ENCODE measurements around the gene NR6A1.
A peak's percentile ranks its signal among the peaks of the same experiment; 100 is the strongest.

NR6A1 gene

GRCh38 chr9:124624735-124624992 lies 146.4 kb downstream of the NR6A1 start:
- peaks cover 5% of the 10 kb centered on the region for H3K4me1 Mint-ChIP-seq
- H3K27me3 Mint-ChIP-seq (ENCODE audit: low read depth) = no peaks in the 10 kb centered on the region
- no peaks in the 10 kb centered on the region for H3K36me3 Mint-ChIP-seq (ENCODE audit: low read depth)
- TF ChIP-seq CTCF (IDR thresholded peaks at IDR 0.05; ENCODE audit: unreplicated experiment in 3 of 3) = no peak
- H3K9me3 Mint-ChIP-seq = no peaks in the 10 kb centered on the region
- no peak overlapping the region for H3K4me3 Mint-ChIP-seq
- H3K27ac Mint-ChIP-seq = no peak overlapping the region

- Mint-ChIP-seq H3K4me3 (no peak overlapping the region), H3K36me3 (ENCODE audit: low read depth) (no peaks in the 10 kb centered on the region), H3K27me3 (ENCODE audit: low read depth) (no peaks in the 10 kb centered on the region), H3K27ac (no peak overlapping the region), H3K9me3 (no peaks in the 10 kb centered on the region), H3K4me1 (peaks cover 5% of the 10 kb centered on the region)
- no peak for TF ChIP-seq CTCF (IDR thresholded peaks at IDR 0.05; ENCODE audit: unreplicated experiment in 3 of 3)
Observed at GRCh38 chr9:124623966-124624734, 147.0 kb downstream of the NR6A1 start.

- H3K27ac Mint-ChIP-seq = no peak overlapping the region
- H3K27me3 Mint-ChIP-seq (ENCODE audit: low read depth) = no peaks in the 10 kb centered on the region
- no peak for TF ChIP-seq CTCF (IDR thresholded peaks at IDR 0.05; ENCODE audit: unreplicated experiment in 3 of 3)
- H3K4me1 Mint-ChIP-seq = peaks cover 10% of the 10 kb centered on the region
- H3K4me3 Mint-ChIP-seq = no peak overlapping the region
- H3K36me3 Mint-ChIP-seq (ENCODE audit: low read depth) = no peaks in the 10 kb centered on the region
- H3K9me3 Mint-ChIP-seq = no peaks in the 10 kb centered on the region
Observed at GRCh38 chr9:124622882-124623281, 148.2 kb downstream of the NR6A1 start.

GRCh38 chr9:124621371-124622328 lies 149.5 kb downstream of the NR6A1 start:
- Mint-ChIP-seq H3K27me3 (ENCODE audit: low read depth) (no peaks in the 10 kb centered on the region), H3K9me3 (no peaks in the 10 kb centered on the region), H3K27ac (peak overlapping the region in 1 of 3 experiments; percentile 34), H3K4me1 (peaks cover 14% of the 10 kb centered on the region), H3K36me3 (ENCODE audit: low read depth) (no peaks in the 10 kb centered on the region), H3K4me3 (no peak overlapping the region)
- TF ChIP-seq CTCF (IDR thresholded peaks at IDR 0.05; ENCODE audit: unreplicated experiment in 3 of 3) = no peak

GRCh38 chr9:124618476-124618875 lies 152.6 kb downstream of the NR6A1 start:
- H3K4me1 Mint-ChIP-seq = peaks cover 14% of the 10 kb centered on the region
- TF ChIP-seq CTCF (IDR thresholded peaks at IDR 0.05; ENCODE audit: unreplicated experiment in 3 of 3) = no peak
- H3K9me3 Mint-ChIP-seq = no peaks in the 10 kb centered on the region
- no peaks in the 10 kb centered on the region for H3K36me3 Mint-ChIP-seq (ENCODE audit: low read depth)
- no peaks in the 10 kb centered on the region for H3K27me3 Mint-ChIP-seq (ENCODE audit: low read depth)
- no peak overlapping the region for H3K4me3 Mint-ChIP-seq
- H3K27ac Mint-ChIP-seq = peak overlapping the region in 2 of 3 experiments; percentile 6 to 68

Data from nephron (organoid).